Suprapubic skin (tissue), 4 donors: ENCODE results near the gene TNIK.
"Not testable (repeated sequence)": the region's sequence is repeated elsewhere in the genome, so short reads cannot be mapped to it uniquely, and the experiment has no call there.

Experiments used
- EP300 ChIP-seq: sonication (generic); formaldehyde crosslinking; IDR thresholded peaks from one replicate; pipeline ENCODE4 v1.6.1; 2017; ENCODE audit warnings: antibody characterized with exemption
- POLR2A ChIP-seq, 2 donors: fragments of 450-650 bp; IDR thresholded peaks; one replicate each; pipeline ENCODE4 v1.6.1; 2017; ENCODE audit warnings: antibody characterized with exemption in 2 of 2, mild to moderate bottlenecking in 2 of 2, moderate library complexity in 2 of 2
- POLR2AphosphoS5 ChIP-seq, 3 donors: sonication (generic); formaldehyde crosslinking; IDR thresholded peaks; one replicate each; pipeline ENCODE4 v1.6.1; 2017; ENCODE audit warnings: antibody characterized with exemption in 3 of 3
- TF ChIP-seq, protein P1 (sequence below), 2 donors: fragments of 200-600 bp in 1 of 2; fragments of 450-650 bp in 1 of 2; sonication (generic) in 1 of 2; IDR thresholded peaks; one replicate each; pipeline ENCODE4 v1.5.1; 2016 to 2019; ENCODE audit warnings: antibody characterized with exemption in 2 of 2, mild to moderate bottlenecking in 1 of 2, moderate library complexity in 1 of 2

DNA sequence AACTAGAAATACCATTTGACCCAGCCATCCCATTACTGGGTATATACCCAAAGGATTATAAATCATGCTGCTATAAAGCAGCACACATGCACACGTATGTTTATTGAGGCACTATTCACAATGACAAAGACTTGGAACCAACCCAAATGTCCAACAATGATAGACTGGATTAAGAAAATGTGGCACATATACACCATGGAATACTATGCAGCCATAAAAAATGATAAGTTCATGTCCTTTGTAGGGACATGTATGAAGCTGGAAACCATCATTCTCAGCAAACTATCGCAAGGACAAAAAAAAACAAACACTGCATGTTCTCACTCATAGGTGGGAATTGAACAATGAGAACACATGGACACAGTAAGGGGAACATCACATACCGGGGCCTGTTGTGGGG, 340.8 kb downstream of the TNIK start:
- TF ChIP-seq, protein P1, sequence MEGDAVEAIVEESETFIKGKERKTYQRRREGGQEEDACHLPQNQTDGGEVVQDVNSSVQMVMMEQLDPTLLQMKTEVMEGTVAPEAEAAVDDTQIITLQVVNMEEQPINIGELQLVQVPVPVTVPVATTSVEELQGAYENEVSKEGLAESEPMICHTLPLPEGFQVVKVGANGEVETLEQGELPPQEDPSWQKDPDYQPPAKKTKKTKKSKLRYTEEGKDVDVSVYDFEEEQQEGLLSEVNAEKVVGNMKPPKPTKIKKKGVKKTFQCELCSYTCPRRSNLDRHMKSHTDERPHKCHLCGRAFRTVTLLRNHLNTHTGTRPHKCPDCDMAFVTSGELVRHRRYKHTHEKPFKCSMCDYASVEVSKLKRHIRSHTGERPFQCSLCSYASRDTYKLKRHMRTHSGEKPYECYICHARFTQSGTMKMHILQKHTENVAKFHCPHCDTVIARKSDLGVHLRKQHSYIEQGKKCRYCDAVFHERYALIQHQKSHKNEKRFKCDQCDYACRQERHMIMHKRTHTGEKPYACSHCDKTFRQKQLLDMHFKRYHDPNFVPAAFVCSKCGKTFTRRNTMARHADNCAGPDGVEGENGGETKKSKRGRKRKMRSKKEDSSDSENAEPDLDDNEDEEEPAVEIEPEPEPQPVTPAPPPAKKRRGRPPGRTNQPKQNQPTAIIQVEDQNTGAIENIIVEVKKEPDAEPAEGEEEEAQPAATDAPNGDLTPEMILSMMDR (IDR thresholded peaks at IDR 0.05): not testable (repeated sequence)
- TF ChIP-seq POLR2A (IDR thresholded peaks at IDR 0.05); POLR2AphosphoS5 (IDR thresholded peaks at IDR 0.05); EP300: not testable (repeated sequence)
